ENCODE measurements around the gene HOOK1. TPM values are rescaled to one million over a fixed set of nuclear protein-coding genes. Genes with fewer than 3 reads are reported as not detected.
"Not testable (repeated sequence)": the region's sequence is repeated elsewhere in the genome, so short reads cannot be mapped to it uniquely, and the experiment has no call there.

Gene HOOK1
- total RNA-seq, 4 donors from 2014 or later: 0.40 to 2.0 (median 0.47) TPM; not detected in 1

- H3K4me1 ChIP-seq: no peaks in the 10 kb centered on the region
- 100% methylated on average over 1 to 2 of the region's 2 CpGs for WGBS, 2 donors (ENCODE audit: low coverage in 1 of 2)
- no peaks in the 10 kb centered on the region for H3K36me3 ChIP-seq
- no peaks in the 10 kb centered on the region for H3K9me3 ChIP-seq
- no peak overlapping the region for H3K27ac ChIP-seq
- H3K4me3 ChIP-seq: no peak overlapping the region
- no peak for ATAC-seq
- no peak for TF ChIP-seq POLR2AphosphoS5 (IDR thresholded peaks at IDR 0.05)
- no peak for TF ChIP-seq EP300 (IDR thresholded peaks at IDR 0.05)
- TF ChIP-seq, protein P1, sequence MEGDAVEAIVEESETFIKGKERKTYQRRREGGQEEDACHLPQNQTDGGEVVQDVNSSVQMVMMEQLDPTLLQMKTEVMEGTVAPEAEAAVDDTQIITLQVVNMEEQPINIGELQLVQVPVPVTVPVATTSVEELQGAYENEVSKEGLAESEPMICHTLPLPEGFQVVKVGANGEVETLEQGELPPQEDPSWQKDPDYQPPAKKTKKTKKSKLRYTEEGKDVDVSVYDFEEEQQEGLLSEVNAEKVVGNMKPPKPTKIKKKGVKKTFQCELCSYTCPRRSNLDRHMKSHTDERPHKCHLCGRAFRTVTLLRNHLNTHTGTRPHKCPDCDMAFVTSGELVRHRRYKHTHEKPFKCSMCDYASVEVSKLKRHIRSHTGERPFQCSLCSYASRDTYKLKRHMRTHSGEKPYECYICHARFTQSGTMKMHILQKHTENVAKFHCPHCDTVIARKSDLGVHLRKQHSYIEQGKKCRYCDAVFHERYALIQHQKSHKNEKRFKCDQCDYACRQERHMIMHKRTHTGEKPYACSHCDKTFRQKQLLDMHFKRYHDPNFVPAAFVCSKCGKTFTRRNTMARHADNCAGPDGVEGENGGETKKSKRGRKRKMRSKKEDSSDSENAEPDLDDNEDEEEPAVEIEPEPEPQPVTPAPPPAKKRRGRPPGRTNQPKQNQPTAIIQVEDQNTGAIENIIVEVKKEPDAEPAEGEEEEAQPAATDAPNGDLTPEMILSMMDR (IDR thresholded peaks at IDR 0.05): no peak
- no peak for TF ChIP-seq POLR2A (IDR thresholded peaks at IDR 0.05)
- H3K27me3 ChIP-seq: no peaks in the 10 kb centered on the region
Measured at GRCh38 chr1:59908682-59909081, 93.9 kb downstream of the HOOK1 start.

GRCh38 chr1:59914791-59915286 is 100.1 kb downstream of the HOOK1 start:
- WGBS, 2 donors (ENCODE audit: low coverage in 1 of 2): 89 to 100% methylated on average over 1 to 6 of the region's 7 CpGs
- not testable (repeated sequence) for H3K27ac ChIP-seq, ATAC-seq, H3K4me3 ChIP-seq, H3K9me3 ChIP-seq, H3K36me3 ChIP-seq, H3K4me1 ChIP-seq
- H3K27me3 ChIP-seq: peaks cover 14% of the 10 kb centered on the region

DNA sequence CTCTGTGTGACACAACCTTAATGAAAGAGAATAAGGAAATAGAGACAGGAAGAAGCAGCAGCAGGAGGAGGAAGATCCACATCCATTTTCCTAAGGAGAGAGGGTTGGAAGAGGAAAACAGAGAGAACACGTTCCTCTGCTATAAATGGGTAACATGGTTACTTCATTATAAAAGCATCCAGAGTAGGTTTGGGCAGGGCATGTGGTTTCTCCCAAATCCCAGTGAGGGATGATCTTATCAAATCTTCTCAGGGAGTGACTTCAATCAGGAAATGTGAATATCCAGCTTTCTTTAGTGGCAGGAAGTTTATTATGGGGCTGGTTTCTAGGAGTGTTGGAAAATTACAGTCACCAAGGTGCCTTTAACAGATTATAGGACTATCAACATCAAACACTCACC is 100.8 kb downstream of the HOOK1 start:
- Histone ChIP-seq H3K4me1 (no peaks in the 10 kb centered on the region), H3K27me3 (peaks cover 17% of the 10 kb centered on the region), H3K4me3 (no peak overlapping the region), H3K27ac (no peak overlapping the region), H3K36me3 (no peaks in the 10 kb centered on the region), H3K9me3 (no peaks in the 10 kb centered on the region)
- no peak for ATAC-seq
- WGBS, 2 donors (ENCODE audit: low coverage in 1 of 2): 18 to 43% methylated on average over 1 of the region's 1 CpG
- no peak for TF ChIP-seq EP300 (IDR thresholded peaks at IDR 0.05)

DNA sequence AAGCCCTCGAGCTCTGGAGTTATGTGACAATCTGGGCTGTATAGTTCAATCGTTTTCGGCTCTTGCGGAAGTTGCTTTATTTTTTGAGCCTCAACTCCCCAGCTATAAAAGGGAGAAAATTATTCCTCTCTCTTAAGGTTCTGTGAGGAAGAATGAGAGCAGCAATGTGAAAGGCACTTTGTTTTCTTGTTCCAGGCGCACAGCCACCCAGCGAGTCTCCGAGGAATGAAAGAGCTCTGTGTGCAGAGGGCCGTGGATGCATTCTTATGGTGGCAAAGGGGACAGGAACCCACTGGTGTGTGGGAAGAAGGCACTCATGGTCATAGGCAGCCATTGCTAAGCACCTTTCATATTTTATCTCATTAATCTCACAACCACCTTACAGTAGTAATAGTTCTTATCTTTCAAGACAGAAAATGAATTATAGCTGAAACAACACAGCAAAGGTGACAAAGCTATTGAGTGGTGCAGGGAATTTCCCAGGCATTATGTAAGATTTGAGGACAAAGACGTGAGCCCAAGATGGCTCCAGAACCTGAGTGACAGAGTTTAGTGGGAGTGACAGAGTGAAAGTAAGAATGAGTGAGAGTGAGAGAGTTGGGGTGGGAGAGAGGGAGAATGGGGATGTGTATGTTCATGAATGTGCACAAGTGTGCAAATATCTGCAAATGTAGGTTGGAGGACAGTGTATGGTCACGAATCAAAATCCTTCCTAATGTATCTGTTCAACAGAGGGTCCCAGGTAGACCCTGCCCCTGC is 102.5 kb downstream of the HOOK1 start:
- TF ChIP-seq POLR2AphosphoS5 (IDR thresholded peaks at IDR 0.05) (no peak), POLR2A (IDR thresholded peaks at IDR 0.05) (no peak), EP300 (IDR thresholded peaks at IDR 0.05) (no peak)
- TF ChIP-seq, protein P1 (IDR thresholded peaks at IDR 0.05): no peak
- H3K4me3 ChIP-seq: no peak overlapping the region
- H3K36me3 ChIP-seq: no peaks in the 10 kb centered on the region
- H3K27ac ChIP-seq: no peak overlapping the region
- no peaks in the 10 kb centered on the region for H3K4me1 ChIP-seq
- 70 to 95% methylated on average over 6 to 10 of the region's 10 CpGs for WGBS, 2 donors (ENCODE audit: low coverage in 1 of 2)
- H3K9me3 ChIP-seq: no peaks in the 10 kb centered on the region
- ATAC-seq: no peak
- peaks cover 17% of the 10 kb centered on the region for H3K27me3 ChIP-seq

DNA sequence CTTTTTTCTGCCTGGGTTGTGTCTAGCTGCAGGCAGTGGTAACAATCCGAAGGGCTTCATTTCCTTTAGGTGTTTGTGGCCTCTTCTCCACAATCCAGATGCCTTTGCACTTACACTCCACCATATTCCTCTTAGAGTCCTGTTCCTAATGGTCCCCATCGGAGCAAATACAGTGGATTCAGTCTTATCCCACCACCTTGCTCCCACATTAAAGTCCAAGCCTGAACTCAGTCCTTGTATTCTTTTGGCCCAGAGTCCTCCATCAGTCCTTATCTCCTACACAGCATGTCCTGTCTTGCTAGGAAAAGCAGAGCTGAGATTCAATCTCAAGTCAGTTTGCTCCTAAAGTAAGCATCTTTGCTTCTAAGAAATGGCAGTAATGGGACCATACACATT is 103.0 kb downstream of the HOOK1 start:
- ATAC-seq: no peak
- H3K4me1 ChIP-seq: no peaks in the 10 kb centered on the region
- no peak overlapping the region for H3K4me3 ChIP-seq
- H3K27me3 ChIP-seq: peaks cover 18% of the 10 kb centered on the region
- H3K27ac ChIP-seq: no peak overlapping the region
- no peaks in the 10 kb centered on the region for H3K9me3 ChIP-seq
- H3K36me3 ChIP-seq: no peaks in the 10 kb centered on the region
- 88 to 100% methylated on average over 1 of the region's 2 CpGs for WGBS, 2 donors (ENCODE audit: low coverage in 1 of 2)
- no peak for TF ChIP-seq POLR2AphosphoS5 (IDR thresholded peaks at IDR 0.05)

- Histone ChIP-seq H3K27me3 (peaks cover 20% of the 10 kb centered on the region), H3K4me1 (no peaks in the 10 kb centered on the region), H3K4me3 (no peak overlapping the region), H3K27ac (no peak overlapping the region), H3K9me3 (peaks cover 0 to 12% (median 0%) of the 10 kb centered on the region in 3 donors), H3K36me3 (no peaks in the 10 kb centered on the region)
- ATAC-seq: no peak
- 87 to 92% methylated on average over 2 of the region's 2 CpGs for WGBS, 2 donors (ENCODE audit: low coverage in 1 of 2)
- TF ChIP-seq POLR2A (IDR thresholded peaks at IDR 0.05): no peak
- no peak for TF ChIP-seq POLR2AphosphoS5 (IDR thresholded peaks at IDR 0.05)
- TF ChIP-seq, protein P1 (IDR thresholded peaks at IDR 0.05): no peak
- no peak for TF ChIP-seq EP300 (IDR thresholded peaks at IDR 0.05)
Measured at GRCh38 chr1:59919746-59920145, 105.0 kb downstream of the HOOK1 start.

- H3K9me3 ChIP-seq: peaks cover 0 to 26% (median 0%) of the 10 kb centered on the region in 3 donors
- not testable (repeated sequence) for ATAC-seq, H3K4me3 ChIP-seq, H3K4me1 ChIP-seq, H3K36me3 ChIP-seq, H3K27ac ChIP-seq
- WGBS, 2 donors (ENCODE audit: low coverage in 1 of 2): 79 to 88% methylated on average over 4 to 6 of the region's 6 CpGs
- H3K27me3 ChIP-seq: peaks cover 18% of the 10 kb centered on the region
Measured at GRCh38 chr1:59921258-59921899, 106.6 kb downstream of the HOOK1 start.

Measured in gastroesophageal sphincter (tissue), 4 donors.